Measurements from ENCODE around the gene CCDC192. TPM values are rescaled to one million over a fixed set of nuclear protein-coding genes. Genes with fewer than 3 reads are reported as not detected.

CCDC192 gene
- polyA plus RNA-seq, 12 donors, result 0.32 to 1.5 (median 1.0) TPM; not detected in 2

- DNase-seq, result no peak
Observed at GRCh38 chr5:127878174-127878750, 175.1 kb downstream of the CCDC192 start.

GRCh38 chr5:127884416-127884815 lies 181.2 kb downstream of the CCDC192 start:
- DNase-seq, result no peak

GRCh38 chr5:127885176-127885575 lies 182.0 kb downstream of the CCDC192 start:
- DNase-seq, result peak; percentile 13

- DNase-seq, result no peak
Observed at GRCh38 chr5:127886081-127886480, 182.9 kb downstream of the CCDC192 start.

GRCh38 chr5:127887282-127887681 lies 184.1 kb downstream of the CCDC192 start:
- DNase-seq, result no peak

GRCh38 chr5:127891942-127892341 lies 188.8 kb downstream of the CCDC192 start:
- no peak for DNase-seq

- peak; percentile 29 for DNase-seq
Observed at GRCh38 chr5:127892467-127893207, 189.4 kb downstream of the CCDC192 start.

GRCh38 chr5:127893232-127893631 lies 190.0 kb downstream of the CCDC192 start:
- DNase-seq, result no peak

GRCh38 chr5:127894461-127894860 lies 191.3 kb downstream of the CCDC192 start:
- DNase-seq, result no peak

- DNase-seq, result no peak
Observed at GRCh38 chr5:127898551-127899213, 195.5 kb downstream of the CCDC192 start.

GRCh38 chr5:127899214-127899610 lies 196.0 kb downstream of the CCDC192 start:
- no peak for DNase-seq

- no peak for DNase-seq
Observed at GRCh38 chr5:127906562-127907204, 203.5 kb downstream of the CCDC192 start.

GRCh38 chr5:127907907-127908306 lies 204.7 kb downstream of the CCDC192 start:
- DNase-seq, result no peak

GRCh38 chr5:127909066-127909465 lies 205.9 kb downstream of the CCDC192 start:
- no peak for DNase-seq

GRCh38 chr5:127909821-127910220 lies 206.6 kb downstream of the CCDC192 start:
- no peak for DNase-seq

GRCh38 chr5:127910307-127910956 lies 207.2 kb downstream of the CCDC192 start:
- no peak for DNase-seq

GRCh38 chr5:127911619-127912018 lies 208.4 kb downstream of the CCDC192 start:
- no peak for DNase-seq

- no peak for DNase-seq
Observed at GRCh38 chr5:127912411-127912810, 209.2 kb downstream of the CCDC192 start.

GRCh38 chr5:127916885-127917573 lies 213.8 kb downstream of the CCDC192 start:
- no peak for DNase-seq

GRCh38 chr5:127919006-127919796 lies 216.0 kb downstream of the CCDC192 start:
- DNase-seq, result no peak

- DNase-seq, result no peak
Observed at GRCh38 chr5:127919818-127920217, 216.6 kb downstream of the CCDC192 start.

Data from muscle of arm (tissue), 12 donors.